NCI-H526 (cell line): ENCODE measurements around the gene PKNOX1.
"Not testable (repeated sequence)": the region's sequence is repeated elsewhere in the genome, so short reads cannot be mapped to it uniquely, and the experiment has no call there.

Experiments
- DNase-seq, 2 experiments: peaks; one replicate each; lab custom pipeline; 2025; lab: John Stamatoyannopoulos, UW

Gene PKNOX1

GRCh38 chr21:42986125-42986783 lies 11.9 kb downstream of the PKNOX1 start:
- no peak for DNase-seq

- DNase-seq = no peak
Observed at GRCh38 chr21:42988236-42988965, 14.0 kb downstream of the PKNOX1 start.

- not testable (repeated sequence) for DNase-seq
Observed at GRCh38 chr21:42989370-42989769, 15.0 kb downstream of the PKNOX1 start.

GRCh38 chr21:42989816-42990650 lies 15.7 kb downstream of the PKNOX1 start:
- DNase-seq = no peak

GRCh38 chr21:42991992-42992740 lies 17.8 kb downstream of the PKNOX1 start:
- DNase-seq = no peak

GRCh38 chr21:42993051-42993712 lies 18.8 kb downstream of the PKNOX1 start:
- DNase-seq = no peak

GRCh38 chr21:42997053-42997452 lies 22.7 kb downstream of the PKNOX1 start:
- DNase-seq = no peak

- DNase-seq = not testable (repeated sequence)
Observed at GRCh38 chr21:42997983-42998382, 23.6 kb downstream of the PKNOX1 start.

GRCh38 chr21:42999152-42999551 lies 24.8 kb downstream of the PKNOX1 start:
- not testable (repeated sequence) for DNase-seq

GRCh38 chr21:43000041-43000440 lies 25.7 kb downstream of the PKNOX1 start:
- DNase-seq = not testable (repeated sequence)

GRCh38 chr21:43001316-43001715 lies 27.0 kb downstream of the PKNOX1 start:
- no peak for DNase-seq

- DNase-seq = no peak
Observed at GRCh38 chr21:43004926-43005325, 30.6 kb downstream of the PKNOX1 start.

GRCh38 chr21:43005635-43006034 lies 31.3 kb downstream of the PKNOX1 start:
- DNase-seq = no peak

- not testable (repeated sequence) for DNase-seq
Observed at GRCh38 chr21:43006051-43006873, 31.9 kb downstream of the PKNOX1 start.

- DNase-seq = no peak
Observed at GRCh38 chr21:43006874-43007208, 32.5 kb downstream of the PKNOX1 start.

GRCh38 chr21:43012596-43012995 lies 38.2 kb downstream of the PKNOX1 start:
- no peak for DNase-seq

- no peak for DNase-seq
Observed at GRCh38 chr21:43015906-43016540, 41.7 kb downstream of the PKNOX1 start.

- no peak for DNase-seq
Observed at GRCh38 chr21:43016728-43017127, 42.4 kb downstream of the PKNOX1 start.

GRCh38 chr21:43018519-43018918 lies 44.2 kb downstream of the PKNOX1 start:
- DNase-seq = no peak

- no peak for DNase-seq
Observed at GRCh38 chr21:43020177-43020576, 45.8 kb downstream of the PKNOX1 start.
